Measurements from ENCODE around the gene GALNT13. TPM values are rescaled to one million over a fixed set of nuclear protein-coding genes. Genes with fewer than 3 reads are reported as not detected.

GALNT13 gene
- total RNA-seq, 1 donor from 2014 or later = not detected

DNA sequence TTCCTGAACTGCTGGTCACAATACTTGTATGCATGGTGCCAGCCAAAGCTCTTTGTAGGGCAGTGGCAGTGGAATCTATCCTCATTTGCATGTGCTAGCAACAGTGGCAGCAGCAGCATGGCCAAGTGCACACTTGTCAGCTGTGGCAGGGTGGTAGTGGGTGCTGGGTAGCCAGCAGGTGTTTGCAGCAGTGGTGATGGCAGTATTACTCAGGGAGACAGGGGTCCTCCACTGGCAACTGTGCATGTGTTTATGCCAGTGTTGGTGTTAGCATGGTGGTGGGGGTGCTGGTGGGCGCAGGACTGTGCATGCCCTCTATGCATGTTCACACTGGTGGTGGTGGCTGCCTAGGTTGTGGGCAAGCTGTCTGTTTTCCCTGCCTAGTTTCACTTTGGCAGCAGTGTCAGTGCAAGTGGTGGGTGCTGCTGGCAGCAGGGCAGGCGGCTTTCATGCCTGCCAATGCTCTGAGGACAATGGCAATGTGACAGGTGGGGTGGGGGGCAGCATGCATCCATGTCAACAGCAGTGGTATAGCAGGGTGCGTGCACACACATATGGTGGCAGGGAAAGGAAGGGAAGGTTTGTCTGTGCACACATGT lies 41.2 kb downstream of the GALNT13 start:
- peaks cover 23% of the 10 kb centered on the region for H3K9me3 Mint-ChIP-seq
- H3K27ac Mint-ChIP-seq = no peak overlapping the region
- H3K36me3 Mint-ChIP-seq (ENCODE audit: low read depth) = no peaks in the 10 kb centered on the region
- TF ChIP-seq, protein P1, sequence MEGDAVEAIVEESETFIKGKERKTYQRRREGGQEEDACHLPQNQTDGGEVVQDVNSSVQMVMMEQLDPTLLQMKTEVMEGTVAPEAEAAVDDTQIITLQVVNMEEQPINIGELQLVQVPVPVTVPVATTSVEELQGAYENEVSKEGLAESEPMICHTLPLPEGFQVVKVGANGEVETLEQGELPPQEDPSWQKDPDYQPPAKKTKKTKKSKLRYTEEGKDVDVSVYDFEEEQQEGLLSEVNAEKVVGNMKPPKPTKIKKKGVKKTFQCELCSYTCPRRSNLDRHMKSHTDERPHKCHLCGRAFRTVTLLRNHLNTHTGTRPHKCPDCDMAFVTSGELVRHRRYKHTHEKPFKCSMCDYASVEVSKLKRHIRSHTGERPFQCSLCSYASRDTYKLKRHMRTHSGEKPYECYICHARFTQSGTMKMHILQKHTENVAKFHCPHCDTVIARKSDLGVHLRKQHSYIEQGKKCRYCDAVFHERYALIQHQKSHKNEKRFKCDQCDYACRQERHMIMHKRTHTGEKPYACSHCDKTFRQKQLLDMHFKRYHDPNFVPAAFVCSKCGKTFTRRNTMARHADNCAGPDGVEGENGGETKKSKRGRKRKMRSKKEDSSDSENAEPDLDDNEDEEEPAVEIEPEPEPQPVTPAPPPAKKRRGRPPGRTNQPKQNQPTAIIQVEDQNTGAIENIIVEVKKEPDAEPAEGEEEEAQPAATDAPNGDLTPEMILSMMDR (IDR thresholded peaks at IDR 0.05) = no peak
- DNase-seq = no peak
- CTCF ChIA-PET = no interaction called here
- POLR2A ChIA-PET = no interaction called here
- H3K4me1 Mint-ChIP-seq = no peaks in the 10 kb centered on the region
- no peak overlapping the region for H3K4me3 Mint-ChIP-seq
- intact Hi-C loops (cut with micrococcal nuclease) = no loop called here
- no peaks in the 10 kb centered on the region for H3K27me3 Mint-ChIP-seq
- ATAC-seq (ENCODE audit: low read depth) = no peak

GRCh38 chr2:153917570-153917969 lies 45.8 kb downstream of the GALNT13 start:
- DNase-seq (no peak), ATAC-seq (ENCODE audit: low read depth) (no peak)
- TF ChIP-seq, protein P1 (IDR thresholded peaks at IDR 0.05) = no peak
- ChIA-PET POLR2A (no interaction called here), CTCF (no interaction called here)
- Mint-ChIP-seq H3K27me3 (no peaks in the 10 kb centered on the region), H3K4me1 (no peaks in the 10 kb centered on the region), H3K27ac (no peak overlapping the region), H3K4me3 (no peak overlapping the region), H3K36me3 (ENCODE audit: low read depth) (no peaks in the 10 kb centered on the region), H3K9me3 (peaks cover 1% of the 10 kb centered on the region)
- intact Hi-C loops (cut with micrococcal nuclease) = no loop called here

DNA sequence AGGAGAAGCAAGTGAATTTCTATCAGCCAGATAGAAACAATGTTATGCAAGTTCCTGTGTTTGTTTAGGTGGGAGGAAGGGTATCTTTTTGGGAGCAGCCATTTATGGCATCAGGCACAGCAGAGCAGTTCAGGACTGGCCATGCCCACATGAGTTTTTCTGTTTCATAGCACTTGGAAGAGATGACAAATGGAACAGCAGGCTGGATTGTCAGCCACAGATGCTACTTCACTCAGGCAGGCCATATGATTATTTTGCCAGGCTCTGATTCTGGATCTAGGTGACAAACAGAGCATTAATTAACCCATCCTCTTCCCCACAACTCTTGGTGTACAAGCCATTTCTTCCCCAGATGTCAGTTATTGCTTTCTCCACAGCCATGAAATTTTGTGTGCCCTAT lies 63.8 kb downstream of the GALNT13 start:
- ATAC-seq (ENCODE audit: low read depth) (no peak), DNase-seq (no peak)
- no peak overlapping the region for H3K4me3 Mint-ChIP-seq
- ChIA-PET CTCF (no interaction called here), POLR2A (no interaction called here)
- peaks cover 6% of the 10 kb centered on the region for H3K9me3 Mint-ChIP-seq
- TF ChIP-seq, protein P1 (IDR thresholded peaks at IDR 0.05) = no peak
- no peaks in the 10 kb centered on the region for H3K27me3 Mint-ChIP-seq
- no peaks in the 10 kb centered on the region for H3K4me1 Mint-ChIP-seq
- intact Hi-C loops (cut with micrococcal nuclease) = no loop called here
- H3K36me3 Mint-ChIP-seq (ENCODE audit: low read depth) = no peaks in the 10 kb centered on the region
- no peak overlapping the region for H3K27ac Mint-ChIP-seq

GRCh38 chr2:153939124-153939796 lies 67.5 kb downstream of the GALNT13 start:
- intact Hi-C loops (cut with micrococcal nuclease) = no loop called here
- ChIA-PET POLR2A (no interaction called here), CTCF (no interaction called here)
- Mint-ChIP-seq H3K4me1 (no peaks in the 10 kb centered on the region), H3K36me3 (ENCODE audit: low read depth) (no peaks in the 10 kb centered on the region), H3K27me3 (no peaks in the 10 kb centered on the region), H3K27ac (no peak overlapping the region), H3K9me3 (peaks cover 4% of the 10 kb centered on the region), H3K4me3 (no peak overlapping the region)
- DNase-seq (no peak), ATAC-seq (ENCODE audit: low read depth) (no peak)
- TF ChIP-seq, protein P1 (IDR thresholded peaks at IDR 0.05) = no peak

GRCh38 chr2:153940511-153940910 lies 68.8 kb downstream of the GALNT13 start:
- Mint-ChIP-seq H3K27me3 (no peaks in the 10 kb centered on the region), H3K4me1 (no peaks in the 10 kb centered on the region), H3K36me3 (ENCODE audit: low read depth) (no peaks in the 10 kb centered on the region), H3K9me3 (peaks cover 6% of the 10 kb centered on the region), H3K27ac (no peak overlapping the region), H3K4me3 (no peak overlapping the region)
- ATAC-seq (ENCODE audit: low read depth) = no peak
- TF ChIP-seq, protein P1 (IDR thresholded peaks at IDR 0.05) = no peak
- ChIA-PET POLR2A (no interaction called here), CTCF (no interaction called here)
- intact Hi-C loops (cut with micrococcal nuclease) = no loop called here
- DNase-seq = no peak

Data from activated B cell treated with CpG ODN at 0.5 μM for 24 hours (primary cell).